ENCODE data around the gene ZNF488.

ZNF488 gene

DNA sequence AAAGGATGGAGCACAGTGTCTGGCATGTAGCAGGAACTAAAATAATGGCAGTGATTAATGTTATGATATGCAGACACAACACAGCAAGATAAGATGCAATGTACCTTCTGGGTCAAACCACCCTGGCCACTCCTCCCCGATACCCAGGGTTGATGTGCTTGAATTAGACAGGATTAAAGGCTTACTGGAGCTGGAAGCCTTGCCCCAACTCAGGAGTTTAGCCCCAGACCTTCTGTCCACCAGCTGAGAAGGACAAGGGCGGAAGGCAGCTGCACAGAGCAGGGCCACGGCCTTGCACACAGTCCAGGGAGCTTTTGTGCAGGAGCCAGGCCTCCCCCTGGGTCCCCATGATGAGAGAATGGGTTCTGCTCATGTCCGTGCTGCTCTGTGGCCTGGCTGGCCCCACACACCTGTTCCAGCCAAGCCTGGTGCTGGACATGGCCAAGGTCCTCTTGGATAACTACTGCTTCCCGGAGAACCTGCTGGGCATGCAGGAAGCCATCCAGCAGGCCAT is 35.9 kb downstream of the ZNF488 start, which contains the start of gene RBP3:
TSS of gene RBP3 (plus strand) at position 226 of the 514 bp plus-strand sequence. CDS start at position 348, 122 bp downstream.
- DNase-seq, result no peak

DNA sequence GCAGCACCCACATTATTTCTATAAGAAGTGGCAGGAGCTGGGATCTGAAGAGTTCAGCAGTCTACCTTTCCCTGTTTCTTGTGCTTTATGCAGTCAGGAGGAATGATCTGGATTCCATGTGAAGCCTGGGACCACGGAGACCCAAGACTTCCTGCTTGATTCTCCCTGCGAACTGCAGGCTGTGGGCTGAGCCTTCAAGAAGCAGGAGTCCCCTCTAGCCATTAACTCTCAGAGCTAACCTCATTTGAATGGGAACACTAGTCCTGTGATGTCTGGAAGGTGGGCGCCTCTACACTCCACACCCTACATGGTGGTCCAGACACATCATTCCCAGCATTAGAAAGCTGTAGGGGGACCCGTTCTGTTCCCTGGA is 36.8 kb downstream of the ZNF488 start:
- no peak for DNase-seq

DNA sequence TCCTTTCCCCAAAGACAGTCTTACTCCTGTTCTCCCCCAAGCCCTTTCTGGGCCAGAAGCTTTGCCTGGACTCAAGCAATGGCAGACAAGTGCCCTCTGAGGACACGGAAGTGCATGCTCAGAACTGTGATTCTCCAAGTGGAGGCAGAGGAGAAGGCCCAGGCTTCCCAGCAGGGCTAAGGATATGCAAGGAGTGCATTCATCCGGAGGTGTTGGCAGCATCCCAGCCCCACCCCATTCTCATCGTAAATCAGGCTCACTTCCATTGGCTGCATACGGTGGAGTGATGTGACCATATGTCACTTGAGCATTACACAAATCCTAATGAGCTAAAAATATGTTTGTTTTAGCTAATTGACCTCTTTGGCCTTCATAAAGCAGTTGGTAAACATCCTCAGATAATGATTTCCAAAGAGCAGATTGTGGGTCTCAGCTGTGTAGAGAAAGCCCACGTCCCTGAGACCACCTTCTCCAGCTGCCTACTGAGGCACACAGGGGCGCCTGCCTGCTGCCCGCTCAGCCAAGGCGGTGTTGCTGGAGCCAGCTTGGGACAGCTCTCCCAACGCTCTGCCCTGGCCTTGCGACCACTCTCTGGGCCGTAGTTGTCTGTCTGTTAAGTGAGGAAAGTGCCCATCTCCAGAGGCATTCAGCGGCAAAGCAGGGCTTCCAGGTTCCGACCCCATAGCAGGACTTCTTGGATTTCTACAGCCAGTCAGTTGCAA is 37.4 kb downstream of the ZNF488 start:
- DNase-seq, result peak; percentile 9

DNA sequence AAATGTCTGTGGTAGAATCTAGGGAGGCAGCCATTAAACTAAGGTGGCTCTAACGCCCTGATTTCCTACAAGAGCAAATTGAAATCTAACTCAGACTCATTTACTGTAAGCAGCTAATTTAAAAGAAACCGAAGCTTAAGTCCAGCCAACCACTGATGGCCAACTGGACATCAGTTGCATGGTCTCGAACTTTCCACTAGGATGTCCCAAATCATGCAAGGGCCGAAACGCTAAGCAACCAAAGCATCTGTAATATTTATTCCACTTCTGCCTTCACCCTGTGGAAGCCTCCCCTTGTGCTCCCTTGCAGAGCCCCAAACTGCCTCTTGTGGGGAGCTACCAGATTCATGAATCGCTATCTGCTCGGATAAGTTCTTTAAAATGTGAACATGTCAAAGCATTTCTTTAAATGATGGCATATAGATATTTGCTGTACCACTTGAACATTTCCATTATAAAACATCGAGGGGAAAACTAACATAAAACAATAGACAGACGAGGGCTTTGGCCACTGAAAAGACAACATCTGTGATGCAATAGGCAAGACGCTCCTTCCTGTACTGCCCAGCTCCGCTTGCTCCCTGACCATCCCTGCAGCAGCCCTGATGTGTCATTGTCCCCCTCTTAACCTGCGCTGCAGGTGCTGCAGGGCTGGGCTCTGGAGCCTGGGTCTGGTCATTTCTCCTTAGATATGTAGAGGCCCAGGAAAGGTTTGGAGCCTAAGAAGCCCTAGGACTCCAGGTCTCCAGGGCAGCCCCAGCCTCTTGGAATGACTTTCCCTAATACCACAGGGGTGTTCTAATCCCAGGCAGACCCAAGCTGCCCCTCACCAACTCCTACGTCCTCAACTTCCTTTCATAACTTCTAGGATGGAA is 38.9 kb downstream of the ZNF488 start:
- DNase-seq, result no peak

GRCh38 chr10:47340608-47341170 is 43.4 kb downstream of the ZNF488 start:
- DNase-seq, result peak; percentile 14

DNA sequence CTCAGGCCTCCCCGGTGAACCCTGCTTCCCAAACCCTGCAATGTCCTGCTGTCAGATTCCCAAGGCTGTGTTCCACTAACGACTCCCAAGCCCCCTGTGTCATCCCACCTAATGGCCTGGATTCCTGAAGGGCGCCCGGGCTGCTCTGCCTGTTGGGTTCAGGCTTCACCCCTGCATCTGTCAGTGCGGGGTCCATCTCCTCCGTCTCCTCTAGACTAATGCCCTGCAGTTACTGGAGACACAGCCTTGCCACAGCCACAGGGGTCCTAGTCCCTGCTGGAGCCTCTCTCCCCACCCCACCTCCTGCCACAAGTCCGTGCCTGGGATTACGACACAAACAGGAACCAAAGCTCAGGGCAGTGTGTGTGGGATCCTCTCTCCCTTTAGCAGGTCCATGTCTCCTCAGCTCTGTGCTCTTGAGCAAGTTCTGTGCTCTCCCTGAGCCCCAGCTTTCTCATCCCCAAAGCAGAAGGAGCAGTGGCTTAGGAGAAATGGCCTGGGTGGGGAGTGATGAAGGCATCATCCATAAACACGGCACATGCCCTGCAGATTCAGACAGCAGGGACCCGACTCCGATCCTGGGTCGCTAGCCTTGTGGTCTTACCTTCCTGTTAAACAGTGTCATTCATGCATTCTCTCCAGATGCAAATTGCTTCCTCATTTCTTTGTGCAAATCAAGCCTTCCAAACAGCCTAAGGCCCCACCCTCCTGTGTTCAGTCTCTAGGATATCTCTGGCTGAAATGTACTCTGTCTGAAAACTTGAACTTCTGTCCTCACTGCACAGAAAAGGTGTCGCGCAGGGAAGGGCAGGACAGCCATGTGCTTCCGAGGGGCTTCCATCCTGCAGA is 44.1 kb downstream of the ZNF488 start:
- DNase-seq, result no peak

DNA sequence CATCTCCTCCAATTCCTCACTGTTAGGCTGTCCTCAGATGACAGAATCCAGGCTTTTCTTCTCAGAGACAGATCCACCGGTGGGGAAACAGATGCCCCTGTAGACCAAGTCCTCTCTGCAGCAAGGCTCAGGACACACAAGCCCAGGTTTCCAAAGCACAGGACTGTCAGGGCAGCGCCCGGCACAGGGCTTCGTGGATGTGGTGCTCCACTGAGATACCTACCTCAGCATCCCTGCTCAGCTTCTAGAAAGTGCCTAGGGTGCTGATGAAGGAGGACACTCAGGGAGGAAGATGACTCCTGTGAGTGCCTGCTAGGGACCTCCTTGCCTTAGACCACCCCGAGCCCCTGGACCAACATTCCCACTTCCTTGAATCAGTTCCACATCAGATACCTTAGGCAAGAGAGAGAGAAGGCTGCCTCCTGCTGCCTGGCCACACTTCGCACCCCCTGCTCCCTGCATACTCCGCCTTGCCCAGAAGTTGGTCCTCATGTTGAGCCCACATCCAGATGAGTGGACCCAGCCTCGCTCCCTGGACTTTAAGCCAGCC is 44.8 kb downstream of the ZNF488 start:
- DNase-seq, result no peak

- no peak for DNase-seq
Measured at GRCh38 chr10:47337310-47337709, 46.8 kb downstream of the ZNF488 start.

DNA sequence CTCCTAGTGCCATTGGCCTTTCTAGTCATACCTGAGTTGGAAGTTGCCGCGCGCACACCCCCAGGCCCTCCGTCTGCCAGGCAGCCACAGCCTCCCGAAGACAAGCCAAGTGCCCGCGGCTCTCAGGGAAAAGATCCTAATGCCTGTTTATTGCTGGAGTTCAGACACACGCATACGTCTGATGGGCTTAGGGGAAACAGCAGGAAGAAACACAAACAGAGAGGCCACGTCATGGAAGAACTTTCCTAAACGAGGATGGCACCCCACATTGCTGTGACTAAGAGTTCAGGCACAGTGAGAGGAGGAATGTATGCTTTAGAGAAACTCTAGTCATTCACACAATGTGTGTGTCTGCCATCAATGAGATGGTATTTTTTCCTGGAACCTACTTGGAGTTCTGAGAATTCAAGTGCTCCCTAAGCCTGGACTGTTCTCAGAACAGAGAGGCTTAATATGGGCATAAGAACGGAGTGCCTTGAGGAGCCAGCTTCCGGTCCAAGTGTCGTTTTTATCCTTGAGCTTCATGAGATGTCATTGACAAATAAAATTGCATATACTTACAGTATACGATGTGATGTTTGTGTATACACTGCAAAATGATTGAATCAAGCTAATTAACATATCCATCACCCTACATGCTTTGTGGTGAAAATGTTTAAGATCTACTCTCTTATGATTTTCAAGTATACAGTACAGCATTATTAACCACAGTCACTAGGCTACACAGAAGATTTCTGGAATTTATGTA is 47.5 kb downstream of the ZNF488 start:
- DNase-seq, result peak; percentile 69

- DNase-seq, result no peak
Measured at GRCh38 chr10:47335906-47336305, 48.2 kb downstream of the ZNF488 start.

DNA sequence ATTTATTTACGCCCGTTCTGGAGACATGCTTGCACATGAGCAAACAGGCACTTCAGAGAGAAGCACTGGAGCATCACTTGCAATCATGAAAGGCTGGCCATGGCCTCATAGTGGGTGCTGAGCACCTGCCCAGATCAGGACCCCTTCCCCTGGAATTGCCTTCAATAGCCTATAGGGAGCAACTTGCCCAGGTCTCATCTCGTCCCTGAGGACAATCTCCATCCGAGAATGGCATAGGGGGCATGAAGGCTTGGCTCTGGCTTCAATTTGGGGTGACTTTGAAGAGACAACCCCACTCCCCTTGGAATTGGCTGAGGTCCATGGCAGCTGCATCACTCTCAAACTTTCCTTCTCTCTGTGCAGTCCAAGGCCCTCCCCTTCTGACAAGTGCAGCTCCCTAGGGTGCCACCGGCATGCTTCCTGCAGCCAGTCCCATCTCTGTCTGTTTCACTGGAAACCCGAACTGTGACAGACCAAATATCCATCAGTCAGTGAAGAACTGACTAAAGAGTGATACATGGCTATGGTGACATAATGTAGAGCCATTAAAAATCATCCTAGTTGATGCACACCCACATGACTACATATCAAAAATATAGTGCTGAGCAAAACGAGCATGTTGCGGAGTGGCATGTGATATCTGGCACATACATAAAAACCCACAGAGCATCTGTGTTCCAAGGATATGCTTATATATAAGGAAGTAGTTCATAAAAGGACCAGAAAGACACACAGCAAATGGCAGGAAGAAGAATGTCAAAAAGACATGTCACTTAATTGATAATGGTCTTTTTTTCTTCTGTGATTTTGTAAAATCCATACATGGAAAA is 49.4 kb downstream of the ZNF488 start:
- DNase-seq, result no peak

DNA sequence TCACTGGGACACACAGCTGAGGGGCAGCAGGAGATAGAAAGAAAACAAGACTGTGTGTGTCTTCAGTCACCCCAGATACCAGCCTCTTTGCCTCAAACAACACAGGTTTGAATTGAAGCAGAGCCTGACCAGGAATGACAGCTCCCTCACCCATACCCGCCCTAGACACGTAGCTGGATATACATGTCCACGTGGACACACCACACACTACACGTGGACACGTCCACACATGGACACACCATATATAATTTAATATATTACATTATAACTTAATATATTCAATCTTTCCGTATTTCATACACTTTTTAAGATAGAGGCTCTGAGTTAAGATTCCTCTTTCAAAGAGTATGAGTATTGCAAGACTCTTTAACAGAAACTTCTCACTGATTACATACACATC is 50.6 kb downstream of the ZNF488 start:
- no peak for DNase-seq

- no peak for DNase-seq
Measured at GRCh38 chr10:47332946-47333345, 51.1 kb downstream of the ZNF488 start.

DNA sequence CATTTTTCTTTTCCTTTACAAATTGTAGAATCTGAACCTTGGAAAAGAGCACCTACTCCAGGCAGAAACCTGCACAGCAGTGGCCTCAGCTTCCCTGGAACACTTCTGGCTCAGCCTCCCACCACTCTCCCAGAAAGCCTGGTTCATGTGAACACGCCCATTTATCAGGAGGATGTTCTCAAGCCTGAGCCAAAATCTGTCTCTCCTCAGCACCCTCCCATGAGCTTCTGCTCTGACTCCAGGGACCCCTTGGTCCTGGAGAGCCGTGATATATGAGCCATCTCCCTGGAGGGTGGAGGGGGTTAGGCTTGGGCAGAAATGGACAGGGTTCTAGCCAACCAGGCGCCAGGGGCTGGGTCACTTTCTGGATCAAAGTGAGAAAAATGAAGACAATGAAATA is 51.7 kb downstream of the ZNF488 start:
- no peak for DNase-seq

GRCh38 chr10:47331954-47332353 is 52.1 kb downstream of the ZNF488 start:
- no peak for DNase-seq

DNA sequence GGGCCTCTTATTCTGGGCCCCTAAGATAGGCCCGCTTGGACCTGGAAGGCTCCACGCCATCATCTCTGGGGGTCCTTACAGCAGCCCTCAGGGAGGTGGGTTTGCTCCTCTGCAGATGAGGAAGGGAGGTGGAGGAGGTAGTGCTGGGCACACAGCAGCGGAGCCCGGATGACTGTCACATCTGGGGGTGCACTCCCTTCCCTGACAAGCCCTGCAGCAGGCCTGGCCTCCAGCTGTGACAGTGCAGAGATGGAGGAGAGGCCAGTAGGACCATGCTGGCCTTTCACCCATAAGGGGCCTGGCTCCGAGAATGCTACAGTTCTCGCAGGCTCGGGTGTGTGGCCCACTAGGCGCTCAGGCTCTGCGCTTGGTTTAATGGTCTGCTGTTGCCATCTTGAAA is 52.6 kb downstream of the ZNF488 start:
- no peak for DNase-seq

- DNase-seq, result no peak
Measured at GRCh38 chr10:47330804-47331203, 53.3 kb downstream of the ZNF488 start.

GRCh38 chr10:47330366-47330765 is 53.7 kb downstream of the ZNF488 start:
- no peak for DNase-seq

DNA sequence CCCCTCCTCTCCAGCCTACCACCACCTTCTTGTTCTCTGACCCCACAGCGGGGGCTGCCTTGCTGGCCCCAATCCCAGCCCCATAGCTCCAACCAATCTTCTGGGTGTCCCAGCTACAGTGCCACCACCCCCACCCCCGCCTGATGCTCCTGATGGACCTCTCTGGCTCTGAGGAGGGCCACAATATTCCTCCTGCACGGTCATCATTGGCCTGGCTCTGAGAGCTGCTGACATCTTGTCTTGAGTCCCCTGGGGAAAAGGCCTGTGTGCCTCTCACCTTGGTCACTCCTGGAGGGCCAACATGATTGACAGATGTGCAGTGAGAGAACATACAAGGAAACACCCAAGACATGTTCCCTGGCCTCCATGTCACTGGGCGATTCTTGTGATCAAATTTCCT is 54.2 kb downstream of the ZNF488 start:
- no peak for DNase-seq

DNA sequence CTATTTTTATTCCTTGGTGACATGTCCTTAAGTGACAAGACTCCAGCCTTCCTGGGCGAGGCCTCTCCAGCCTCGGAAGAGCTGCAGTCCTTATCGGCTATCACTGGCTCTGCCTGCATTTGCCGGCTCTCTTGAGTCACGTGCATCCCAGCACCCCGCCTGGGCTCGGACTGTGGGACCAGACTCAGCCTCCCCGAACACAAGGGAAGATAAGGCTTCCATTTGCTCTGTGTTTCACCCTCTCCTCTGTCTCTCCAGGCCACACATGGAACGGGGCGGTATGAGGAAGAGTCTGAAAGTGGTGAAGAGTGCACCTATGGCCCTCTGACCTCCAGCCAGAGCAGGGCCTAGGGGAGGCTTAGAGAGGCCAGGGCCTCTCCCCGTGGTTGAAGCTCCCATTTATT is 57.2 kb downstream of the ZNF488 start:
- DNase-seq, result no peak
